ENCODE results near the gene ENDOV. TPM values are rescaled to one million over a fixed set of nuclear protein-coding genes. Genes with fewer than 3 reads are reported as not detected.
"Not testable (repeated sequence)": the region's sequence is repeated elsewhere in the genome, so short reads cannot be mapped to it uniquely, and the experiment has no call there.

The ENDOV gene
- total RNA-seq, 1 donor from 2014 or later = 17.6 TPM

DNA sequence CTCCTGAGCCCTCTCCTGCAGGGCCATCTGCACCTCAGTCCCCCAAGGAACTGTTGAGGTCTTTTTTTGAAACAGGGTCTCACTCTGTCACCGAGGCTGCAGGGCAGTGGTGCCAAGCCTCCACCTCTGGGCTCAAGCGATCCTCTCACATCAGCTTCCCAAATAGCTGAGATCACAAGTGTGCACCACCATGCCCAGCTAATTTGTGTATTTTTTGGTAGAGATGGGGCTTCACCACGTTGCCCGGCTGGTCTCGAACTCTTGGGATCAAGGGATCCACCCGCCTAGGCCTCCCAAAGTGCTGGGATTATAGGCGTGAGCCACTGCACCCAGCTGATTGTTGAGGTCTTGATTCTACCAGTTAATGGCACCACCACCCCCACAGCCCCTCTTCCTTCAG lies 27.9 kb upstream of the ENDOV start:
- intact Hi-C loops (cut with micrococcal nuclease) = no loop called here

DNA sequence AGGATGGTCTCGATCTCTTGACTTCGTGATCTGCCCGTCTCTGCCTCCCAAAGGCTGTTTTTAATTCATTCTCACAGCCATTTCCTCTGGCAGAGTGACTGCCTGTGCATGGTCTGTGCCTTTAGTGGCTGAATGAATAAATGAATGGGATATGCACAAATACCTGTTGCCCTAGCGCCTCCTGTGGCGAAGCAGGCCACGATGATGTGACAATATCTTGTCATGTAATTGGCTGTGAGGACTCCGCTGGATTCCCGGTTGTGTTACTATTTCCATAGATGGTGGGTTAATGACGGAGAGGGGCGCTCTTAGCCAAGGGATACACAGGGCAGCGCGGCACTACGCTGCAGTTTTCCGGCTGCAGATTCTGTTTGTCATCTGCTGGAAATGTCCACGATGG lies 26.8 kb upstream of the ENDOV start:
- intact Hi-C loops (cut with micrococcal nuclease) = no loop called here

DNA sequence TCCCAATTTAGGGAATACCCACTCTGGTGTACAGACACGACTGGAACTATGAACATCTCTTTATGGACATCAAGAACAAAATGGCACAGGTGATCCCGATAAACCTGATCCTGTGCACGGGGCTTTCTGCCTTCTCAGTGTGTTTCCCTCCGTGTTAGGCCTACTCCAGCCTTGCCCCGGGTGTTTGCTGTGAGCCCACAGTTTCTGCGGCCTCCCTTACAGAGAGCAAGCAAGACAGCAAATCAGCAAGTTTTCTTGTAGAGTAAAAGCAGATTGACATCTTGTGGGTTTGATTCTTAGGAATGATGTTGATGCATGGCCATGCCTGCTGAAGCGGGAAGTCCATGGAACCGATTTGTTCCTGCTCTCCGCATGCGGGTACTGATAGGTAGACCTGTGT lies 26.4 kb upstream of the ENDOV start:
- intact Hi-C loops (cut with micrococcal nuclease) = no loop called here

DNA sequence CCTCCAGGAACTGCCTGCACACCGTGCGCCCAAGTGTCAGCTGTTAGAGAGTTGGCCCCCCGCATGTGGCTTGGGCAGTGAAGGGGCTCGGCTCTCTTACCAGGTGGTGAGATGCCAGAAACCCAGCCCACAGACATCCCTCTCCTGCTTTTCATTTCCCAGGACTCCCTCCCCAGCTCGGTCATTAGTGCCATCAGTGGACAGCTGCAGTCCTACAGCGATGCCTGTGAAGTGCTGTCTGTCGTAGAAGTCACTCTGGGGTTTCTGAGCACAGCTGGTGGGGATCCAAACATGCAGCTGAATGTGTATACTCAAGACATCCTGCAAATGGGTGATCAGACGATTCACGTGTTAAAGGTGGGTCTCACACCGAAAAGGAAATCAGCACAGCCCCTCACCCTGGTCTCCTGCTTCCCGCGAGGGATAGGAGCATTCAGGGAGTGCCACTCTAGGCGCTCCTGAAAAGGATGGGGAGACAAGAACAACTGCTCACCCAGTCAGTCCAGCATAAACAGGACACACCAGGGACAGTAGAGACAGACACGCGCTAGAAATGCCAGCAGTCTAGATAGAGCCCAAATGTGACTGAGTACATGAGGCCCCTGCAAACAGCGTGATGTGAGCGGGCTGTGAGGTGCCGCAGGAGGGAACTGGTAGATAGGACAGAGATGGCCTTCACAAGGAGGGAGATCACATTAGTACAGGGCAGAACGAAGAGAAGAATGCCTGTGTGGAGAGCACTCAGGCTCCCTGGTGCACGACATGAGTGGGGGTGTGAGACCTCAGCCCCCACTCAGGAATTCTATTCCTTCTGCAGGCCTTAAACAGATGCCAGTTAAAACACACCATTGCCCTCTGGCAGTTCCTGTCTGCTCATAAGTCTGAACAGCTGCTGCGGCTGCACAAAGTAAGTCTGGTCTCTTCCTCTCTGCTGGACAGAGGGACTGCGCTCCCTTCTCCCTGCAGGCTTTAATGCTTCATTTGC lies 25.7 kb upstream of the ENDOV start:
- intact Hi-C loops (cut with micrococcal nuclease) = no loop called here

DNA sequence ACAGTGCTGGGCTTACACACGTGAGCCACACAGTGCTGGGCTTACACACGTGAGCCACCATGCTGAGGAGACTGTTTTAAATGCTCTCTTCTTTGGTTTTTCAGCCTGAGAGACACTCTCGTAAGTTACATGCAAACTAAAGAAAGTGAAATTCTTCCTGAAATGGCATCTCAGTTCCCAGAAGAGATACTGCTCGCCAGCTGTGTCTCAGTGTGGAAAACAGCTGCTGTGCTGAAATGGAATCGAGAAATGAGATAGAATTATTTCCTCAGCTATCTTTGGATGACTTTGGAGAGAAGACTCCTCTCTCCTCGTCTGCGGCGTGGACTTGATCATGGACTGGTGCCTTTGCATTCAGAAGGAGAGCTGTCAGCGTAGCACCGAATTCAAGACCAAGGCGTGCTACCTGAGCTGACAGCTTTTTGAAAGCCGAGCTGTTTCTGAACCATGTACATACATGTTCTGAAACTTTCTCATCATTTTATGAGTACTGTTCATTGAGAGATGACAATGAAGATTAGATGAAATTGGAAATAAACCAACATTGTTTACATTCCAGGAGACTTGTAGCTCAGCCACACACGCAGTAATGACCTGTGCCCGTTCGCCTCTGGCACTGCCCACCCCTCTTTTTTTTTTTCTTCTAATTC lies 21.6 kb upstream of the ENDOV start:
- intact Hi-C loops (cut with micrococcal nuclease) = no loop called here

GRCh38 chr17:80393961-80394360 lies 21.0 kb upstream of the ENDOV start:
- intact Hi-C loops (cut with micrococcal nuclease) = no loop called here

DNA sequence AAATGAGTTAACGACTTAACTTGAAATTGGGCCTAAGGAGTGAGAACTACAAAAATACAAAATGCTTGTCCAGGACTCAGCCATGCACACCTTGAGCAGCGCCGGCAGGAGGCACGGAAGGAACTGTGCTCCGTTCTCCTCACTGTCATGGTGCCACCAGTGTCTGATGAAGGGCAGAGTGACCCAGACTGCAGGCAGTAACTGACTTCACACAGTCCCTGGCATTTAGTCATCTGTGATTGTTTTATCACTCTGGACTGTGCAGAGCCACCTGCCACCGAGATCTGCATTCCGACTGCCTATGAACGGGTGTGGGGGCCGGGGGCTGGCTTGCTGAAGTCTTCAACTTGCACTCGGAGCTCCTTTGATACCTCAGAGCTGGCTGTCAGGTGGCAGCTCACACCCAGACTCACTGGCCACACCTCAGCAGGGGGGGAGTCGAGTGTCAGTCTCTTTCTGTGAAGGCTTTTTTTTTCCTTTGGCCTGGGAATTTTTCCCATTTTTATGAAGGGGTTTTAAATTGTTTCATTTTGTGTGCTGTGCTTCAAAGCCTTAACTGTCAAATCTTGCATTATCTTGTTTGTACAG lies 20.2 kb upstream of the ENDOV start:
- intact Hi-C loops (cut with micrococcal nuclease) = no loop called here

GRCh38 chr17:80395402-80396151 lies 19.4 kb upstream of the ENDOV start:
- intact Hi-C loops (cut with micrococcal nuclease) = no loop called here

- intact Hi-C loops (cut with micrococcal nuclease) = no loop called here
Observed at GRCh38 chr17:80396157-80397033, 18.6 kb upstream of the ENDOV start.

DNA sequence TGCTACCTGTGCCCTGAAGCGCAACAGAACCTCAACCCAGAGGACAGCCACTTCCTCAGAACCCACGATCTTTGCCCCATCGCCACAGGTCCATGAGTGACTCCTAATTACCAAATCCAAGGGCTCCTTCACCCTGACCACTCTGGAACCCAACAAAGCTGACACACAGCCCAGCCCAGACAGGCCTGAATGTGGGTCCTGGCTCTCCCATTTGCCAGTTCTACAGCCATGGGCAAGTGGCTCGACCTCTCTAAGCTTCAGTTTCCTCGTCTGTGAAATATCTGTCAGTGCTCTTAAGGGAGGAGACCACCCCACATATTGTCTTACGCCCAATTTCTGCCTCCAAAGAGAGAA lies 18.0 kb upstream of the ENDOV start:
- intact Hi-C loops (cut with micrococcal nuclease) = no loop called here

DNA sequence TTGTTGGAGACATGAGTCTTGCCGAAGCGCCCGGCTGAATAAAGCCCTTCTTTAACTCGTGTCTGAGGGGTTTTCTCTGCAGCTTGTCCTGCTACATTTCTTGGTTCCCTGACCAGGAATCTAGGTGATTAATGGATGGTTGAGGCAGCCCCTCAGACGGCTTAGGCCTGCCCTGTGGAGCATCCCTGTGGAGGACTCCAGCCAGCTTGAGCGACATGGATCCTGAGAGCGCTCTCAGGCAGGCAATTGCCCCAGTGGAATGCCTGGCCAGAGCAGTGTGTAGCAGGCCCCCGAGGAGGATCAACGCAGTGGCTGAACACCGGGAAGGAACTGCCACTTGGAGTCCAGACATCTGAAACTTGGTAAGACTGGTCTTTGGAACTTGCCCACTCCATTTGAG lies 17.3 kb upstream of the ENDOV start:
- intact Hi-C loops (cut with micrococcal nuclease) = no loop called here

DNA sequence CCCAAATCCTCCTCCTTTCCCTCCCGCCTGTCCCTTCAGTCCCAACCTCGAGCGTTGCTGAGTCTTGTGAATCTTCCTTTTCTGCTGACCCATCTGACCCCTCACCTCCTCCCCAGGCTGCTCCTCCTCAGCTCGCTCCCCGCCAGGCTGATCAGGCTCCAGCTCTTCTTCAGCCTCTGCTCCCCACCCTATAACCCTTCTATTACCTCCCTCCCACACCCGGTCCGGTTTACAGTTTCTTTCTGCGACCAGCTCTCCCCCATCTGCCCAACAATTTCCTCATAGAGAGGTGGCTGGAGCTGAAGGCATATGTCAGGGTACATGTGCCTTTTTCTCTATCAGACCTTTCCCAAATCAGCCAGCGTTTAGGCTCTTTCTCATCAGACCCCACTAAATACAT lies 13.9 kb upstream of the ENDOV start:
- intact Hi-C loops (cut with micrococcal nuclease) = not testable (repeated sequence)

- intact Hi-C loops (cut with micrococcal nuclease) = not testable (repeated sequence)
Observed at GRCh38 chr17:80402102-80402501, 12.9 kb upstream of the ENDOV start.

DNA sequence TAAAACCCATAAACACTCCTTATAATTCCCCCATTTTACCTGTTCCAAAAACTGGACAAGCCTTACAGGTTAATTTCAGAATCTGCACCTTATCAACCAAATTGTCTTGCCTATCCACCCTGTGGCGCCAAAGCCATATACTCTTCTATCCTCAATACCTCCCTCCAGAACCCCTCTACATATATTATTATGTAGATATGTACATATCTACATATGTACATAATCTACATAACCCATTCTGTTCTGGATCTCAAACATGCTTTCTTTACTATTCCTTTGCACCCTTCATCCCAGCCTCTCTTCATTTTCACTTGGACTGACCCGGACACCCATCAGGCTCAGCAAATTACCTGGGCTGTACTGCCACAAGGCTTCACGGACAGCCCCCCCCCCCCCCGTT lies 12.0 kb upstream of the ENDOV start:
- intact Hi-C loops (cut with micrococcal nuclease) = no loop called here

DNA sequence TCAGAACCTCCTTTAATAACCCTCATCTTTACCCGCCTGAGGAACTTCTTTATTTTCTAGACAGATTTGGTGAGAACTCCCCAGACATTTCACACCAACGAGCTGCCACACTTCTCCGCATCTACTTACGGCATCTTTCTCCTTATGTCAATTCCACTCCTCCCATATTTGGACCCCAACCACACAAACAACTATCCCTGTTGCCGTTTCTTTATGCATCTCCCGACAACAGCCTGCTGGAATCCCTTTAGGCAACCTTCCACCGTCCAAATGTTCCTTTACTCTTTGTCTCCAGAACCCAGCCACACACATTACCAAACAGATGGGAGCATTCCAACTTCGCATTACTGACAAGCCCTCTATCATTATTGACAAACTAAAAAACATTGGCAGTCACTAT lies 8.8 kb upstream of the ENDOV start:
- intact Hi-C loops (cut with micrococcal nuclease) = no loop called here

DNA sequence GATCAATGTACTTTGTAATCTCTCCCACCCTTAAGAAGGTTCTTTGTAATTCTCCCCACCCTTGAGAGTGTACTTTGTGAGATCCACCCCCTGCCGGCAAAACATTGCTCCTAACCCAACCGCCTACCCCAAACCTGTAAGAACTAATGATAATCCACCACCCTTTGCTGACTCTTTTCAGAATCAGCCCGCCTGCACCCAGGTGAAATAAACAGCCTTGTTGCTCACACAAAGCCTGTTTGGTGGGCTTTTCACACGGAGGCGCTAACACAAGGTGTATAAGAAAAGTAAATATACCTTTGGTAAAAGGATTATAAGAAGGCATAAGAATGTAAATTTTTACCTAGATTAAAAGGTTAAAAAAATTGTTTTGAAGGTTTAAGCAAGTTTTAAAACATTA lies 7.0 kb upstream of the ENDOV start:
- intact Hi-C loops (cut with micrococcal nuclease) = not testable (repeated sequence)

GRCh38 chr17:80408872-80409271 lies 6.1 kb upstream of the ENDOV start:
- intact Hi-C loops (cut with micrococcal nuclease) = no loop called here

DNA sequence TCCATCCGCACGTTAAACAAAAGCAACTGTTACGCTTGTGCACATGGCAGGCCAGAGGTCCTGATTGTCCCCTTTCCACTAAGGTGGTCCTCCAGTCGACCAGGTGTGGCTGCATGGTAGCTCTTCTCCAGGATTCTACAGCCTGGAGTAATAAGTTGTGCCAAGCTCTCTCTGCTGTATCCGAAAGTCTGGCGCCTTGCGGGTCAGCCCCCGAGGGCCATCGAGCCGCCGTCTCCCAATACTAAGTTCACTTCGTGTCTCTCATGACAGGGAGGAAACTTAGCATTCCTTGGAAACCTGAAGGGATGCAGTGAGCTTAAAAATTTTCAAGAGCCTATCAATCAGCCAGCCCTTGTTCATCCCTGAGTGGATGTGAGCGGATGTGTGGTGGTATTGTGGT lies 5.3 kb upstream of the ENDOV start:
- intact Hi-C loops (cut with micrococcal nuclease) = no loop called here

DNA sequence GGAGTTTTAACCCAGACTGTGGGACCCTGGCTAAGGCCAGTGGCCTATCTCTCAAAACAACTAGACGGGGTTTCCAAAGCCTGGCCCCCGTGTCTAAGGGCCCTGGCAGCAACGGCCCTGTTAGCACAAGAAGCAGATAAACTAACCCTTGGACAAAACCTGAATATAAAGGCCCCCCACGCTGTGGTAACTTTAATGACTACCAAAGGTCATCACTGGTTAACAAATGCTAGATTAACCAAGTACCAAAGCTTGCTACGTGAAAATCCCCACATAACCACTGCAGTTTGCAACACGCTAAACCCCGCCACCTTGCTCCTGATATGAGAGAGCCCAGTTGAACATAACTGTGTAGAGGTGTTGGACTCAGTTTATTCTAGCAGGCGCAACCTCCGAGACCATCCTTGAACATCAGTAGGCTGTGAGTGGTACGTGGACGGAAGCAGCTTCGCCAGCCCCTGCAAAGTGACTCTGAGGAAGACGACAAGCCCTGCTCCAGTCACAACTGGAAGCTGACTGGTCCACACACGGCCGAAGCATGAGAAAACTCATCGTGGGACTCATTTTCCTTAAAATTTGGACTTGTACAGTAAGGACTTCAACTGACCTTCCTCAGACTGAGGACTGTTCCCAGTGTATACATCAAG lies 4.4 kb upstream of the ENDOV start:
- intact Hi-C loops (cut with micrococcal nuclease) = not testable (repeated sequence)

All from T-helper 2 cell treated with Interferon-gamma antibody and Interleukin-4, amounts not matched to agents 100 ng/mL and 5 ng/mL, for 36 hours (primary cell).